Testis (tissue), 3 donors: ENCODE results near the gene CLNS1A. TPM values are rescaled to one million over a fixed set of nuclear protein-coding genes. Genes with fewer than 3 reads are reported as not detected.
"Not testable (repeated sequence)": the region's sequence is repeated elsewhere in the genome, so short reads cannot be mapped to it uniquely, and the experiment has no call there.

ENCODE experiments used
- DNase-seq: peaks from one replicate; pipeline ENCODE4 v3.0.0-alpha.2; 2019
- H3K27ac ChIP-seq, 2 donors: fragments of 200-600 bp; sonication (generic); one replicate each; pipeline ENCODE4 v1.5.1; 2019
- H3K27me3 ChIP-seq: fragments of 200-600 bp; sonication (generic); one replicate; pipeline ENCODE4 v1.5.1; 2019
- H3K36me3 ChIP-seq: fragments of 200-600 bp; sonication (generic); one replicate; pipeline ENCODE4 v1.5.1; 2017; ENCODE audit warnings: low read depth; ENCODE audit errors: missing control alignments
- H3K4me1 ChIP-seq: fragments of 200-600 bp; sonication (generic); one replicate; pipeline ENCODE4 v1.5.1; 2019
- H3K4me3 ChIP-seq, 2 donors: fragments of 200-600 bp; sonication (generic); one replicate each; pipeline ENCODE4 v1.5.1; 2017 to 2019
- H3K9me3 ChIP-seq: fragments of 200-600 bp; sonication (generic); one replicate; pipeline ENCODE4 v1.5.1; 2017
- CTCF ChIP-seq, 3 experiments: fragments of 450-650 bp in 2 of 3; fragments of 200-600 bp in 1 of 3; sonication (generic) in 1 of 3; IDR thresholded peaks; one replicate each; pipeline ENCODE4 v1.5.1; 2016 to 2019; ENCODE audit warnings: antibody characterized with exemption in 3 of 3, mild to moderate bottlenecking in 2 of 3, moderate library complexity in 1 of 3
- POLR2A ChIP-seq: fragments of 450-650 bp; IDR thresholded peaks from one replicate; pipeline ENCODE4 v1.6.1; 2017; ENCODE audit warnings: antibody characterized with exemption, mild to moderate bottlenecking, moderate library complexity
- whole genome bisulfite sequencing, 2 donors: methylation state at CpG; one replicate each; pipeline ENCODE4 v1.1.5; 2018; 5-methylcytosine and 5-hydroxymethylcytosine counted together
- intact Hi-C: fragments of 100-400 bp; cut with DNase I; formaldehyde crosslinking; loops from one replicate; pipeline ENCODE4 v1.15.1; 2023; ENCODE audit warnings: low total_unique reads
- polyA plus RNA-seq: library from polyadenylated mRNA; stranded (reverse); fragments of 350-450 nt; fragmentation: Illumina TruSeq; extraction: RNeasy Lipid Tissue Mini Kit (QIAGEN cat#74804); gene quantifications from one replicate; pipeline ENCODE4 v1.2.3, GENCODE V29; 2014; ENCODE audit warnings: low read depth, low replicate concordance; ENCODE audit not compliant: insufficient read depth
- total RNA-seq, 2 donors: library from RNA; depleted of rRNA; stranded (reverse); fragments of >200 nt; gene quantifications; one replicate each; pipeline ENCODE4 v1.2.3, GENCODE V29; 2016

The CLNS1A gene
- total and polyA plus RNA-seq, 3 donors from 2014 or later: 42.6 to 101 (median 92.6) TPM

GRCh38 chr11:77647654-77648305 lies 10.2 kb upstream of the CLNS1A start:
- H3K27ac ChIP-seq: no peak overlapping the region
- DNase-seq: no peak
- H3K4me1 ChIP-seq: no peaks in the 10 kb centered on the region
- intact Hi-C loops: no loop called here
- H3K4me3 ChIP-seq: no peak overlapping the region
- TF ChIP-seq POLR2A (no peak), CTCF (IDR thresholded peaks at IDR 0.05) (no peak)
- H3K27me3 ChIP-seq: no peaks in the 10 kb centered on the region
- H3K9me3 ChIP-seq: no peaks in the 10 kb centered on the region
- WGBS, 2 donors: 75 to 78% methylated on average over 3 of the region's 3 CpGs
- H3K36me3 ChIP-seq: no peaks in the 10 kb centered on the region

DNA sequence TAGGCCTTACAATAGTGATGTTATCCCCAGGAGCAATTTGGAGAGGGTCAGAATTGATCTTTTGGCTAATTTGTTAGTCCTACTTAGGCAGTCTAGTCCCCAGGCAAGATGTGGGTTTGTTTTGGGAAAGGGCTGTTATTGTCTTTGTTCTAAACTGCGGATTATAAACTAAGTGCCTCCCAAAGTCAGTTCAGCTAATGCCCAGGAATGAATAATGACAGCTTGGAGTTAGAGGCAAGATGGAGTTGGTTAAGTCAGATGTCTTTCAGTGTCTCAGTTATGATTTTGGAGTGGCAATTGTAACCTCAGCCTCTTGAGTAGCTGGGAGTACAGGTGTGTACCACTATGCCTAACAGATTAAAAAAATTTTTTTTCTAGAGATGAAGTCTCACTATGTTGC lies 7.3 kb upstream of the CLNS1A start:
- Histone ChIP-seq H3K27me3 (no peaks in the 10 kb centered on the region), H3K9me3 (no peaks in the 10 kb centered on the region), H3K4me1 (no peaks in the 10 kb centered on the region), H3K36me3 (no peaks in the 10 kb centered on the region), H3K27ac (no peak overlapping the region), H3K4me3 (no peak overlapping the region)
- TF ChIP-seq CTCF (IDR thresholded peaks at IDR 0.05): no peak
- TF ChIP-seq POLR2A: no peak
- DNase-seq: no peak
- intact Hi-C loops: no loop called here
- WGBS, 2 donors: 89 to 91% methylated on average over 1 of the region's 1 CpG

- no peak for TF ChIP-seq CTCF (IDR thresholded peaks at IDR 0.05)
- TF ChIP-seq POLR2A: no peak
- H3K36me3 ChIP-seq: no peaks in the 10 kb centered on the region
- intact Hi-C loops: no loop called here
- H3K4me3 ChIP-seq: no peak overlapping the region
- DNase-seq: no peak
- H3K27me3 ChIP-seq: no peaks in the 10 kb centered on the region
- WGBS, 2 donors: 90 to 93% methylated on average over 2 of the region's 2 CpGs
- H3K9me3 ChIP-seq: no peaks in the 10 kb centered on the region
- no peaks in the 10 kb centered on the region for H3K4me1 ChIP-seq
- H3K27ac ChIP-seq: no peak overlapping the region
These were observed 4.6 kb upstream of the CLNS1A start for GRCh38 chr11:77642228-77642627.

DNA sequence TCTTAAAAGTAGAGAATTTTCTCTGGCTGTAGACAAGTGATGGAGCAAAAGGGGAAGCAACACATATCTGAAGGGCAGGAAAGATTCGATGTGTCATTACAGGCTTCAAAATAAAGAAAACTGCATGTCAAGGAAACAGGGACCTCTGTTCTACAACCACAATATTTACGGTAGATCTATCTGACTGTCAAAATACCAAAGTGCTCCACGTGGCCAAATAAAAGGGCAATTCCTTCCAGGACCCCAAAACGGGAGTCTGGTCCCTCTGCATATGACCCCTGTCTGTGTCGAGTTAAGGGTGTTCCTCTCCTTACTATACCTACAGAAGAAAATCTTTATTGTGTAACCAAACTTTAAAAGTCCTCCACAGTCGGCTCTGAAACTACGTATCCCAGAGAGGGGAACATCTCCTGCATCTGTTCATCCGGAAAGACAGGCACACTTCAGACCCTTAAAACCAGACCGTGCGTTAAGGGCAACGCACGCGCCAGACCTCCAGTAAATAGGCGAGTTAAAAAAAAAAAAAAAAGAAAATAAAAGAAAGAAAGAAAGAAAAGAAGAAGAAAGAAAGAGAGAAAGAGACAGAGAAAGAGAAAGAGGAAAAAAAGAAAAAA lies 756 bp downstream of the CLNS1A start:
- no peaks in the 10 kb centered on the region for H3K36me3 ChIP-seq
- no peaks in the 10 kb centered on the region for H3K27me3 ChIP-seq
- intact Hi-C loops: no loop called here
- no peak for DNase-seq
- H3K4me1 ChIP-seq: peaks cover 6% of the 10 kb centered on the region
- no peak for TF ChIP-seq POLR2A
- TF ChIP-seq CTCF (IDR thresholded peaks at IDR 0.05): no peak
- H3K27ac ChIP-seq: peak overlapping the region in 1 of 2 donors; percentile 76
- H3K4me3 ChIP-seq: peak overlapping the region; percentile 96 to 99
- WGBS, 2 donors: 1% methylated on average over 13 to 14 of the region's 14 CpGs
- H3K9me3 ChIP-seq: no peaks in the 10 kb centered on the region

- H3K9me3 ChIP-seq, H3K4me1 ChIP-seq, DNase-seq, H3K27me3 ChIP-seq, intact Hi-C loops, H3K36me3 ChIP-seq, H3K4me3 ChIP-seq: not testable (repeated sequence)
- 86 to 89% methylated on average over 5 of the region's 5 CpGs for WGBS, 2 donors
- peak overlapping the region in 1 of 2 donors; percentile 43 for H3K27ac ChIP-seq
These were observed 3.7 kb downstream of the CLNS1A start for GRCh38 chr11:77633926-77634325.
